Activated CD4-positive, alpha-beta T cell treated with anti-CD3 and anti-CD28 coated beads, Interleukin-2, amount 10 ng/mL, durations not matched to agents 7 days and 5 days (primary cell): Measurements from ENCODE around the gene ZNF385B. TPM values are rescaled to one million over a fixed set of nuclear protein-coding genes. Genes with fewer than 3 reads are reported as not detected.

Source experiments
- CTCF ChIA-PET: fragments of 350-600 bp; sonication (Branson Sonifier 250); formaldehyde crosslinking; loops from one replicate; lab custom pipeline; 2021; ENCODE audit warnings: antibody characterized with exemption; lab: Charles Lee
- POLR2A ChIA-PET: fragments of 350-600 bp; sonication (Branson Sonifier 250); formaldehyde crosslinking; loops from one replicate; lab custom pipeline; 2021; ENCODE audit warnings: antibody characterized with exemption; lab: Charles Lee
- DNase-seq: peaks from one replicate; pipeline ENCODE4 v3.0.0-alpha.2; 2020
- H3K27ac Mint-ChIP-seq: one replicate; pipeline ENCODE4 v1.8.0; 2021; ENCODE audit warnings: mild to moderate bottlenecking, moderate library complexity, mixed read lengths
- H3K27me3 Mint-ChIP-seq: one replicate; pipeline ENCODE4 v1.8.0; 2021; ENCODE audit warnings: mixed read lengths
- H3K36me3 Mint-ChIP-seq: one replicate; pipeline ENCODE4 v1.8.0; 2021; ENCODE audit warnings: low read depth, mixed read lengths
- H3K4me1 Mint-ChIP-seq: one replicate; pipeline ENCODE4 v1.8.0; 2021; ENCODE audit warnings: mixed read lengths
- H3K4me3 Mint-ChIP-seq: one replicate; pipeline ENCODE4 v1.8.0; 2021; ENCODE audit warnings: mild to moderate bottlenecking, moderate library complexity, mixed read lengths
- H3K9me3 Mint-ChIP-seq: one replicate; pipeline ENCODE4 v1.8.0; 2021; ENCODE audit warnings: mixed read lengths
- total RNA-seq, 2 experiments: library from RNA; stranded (reverse); gene quantifications; one replicate each; pipeline ENCODE4 v1.2.3, GENCODE V29; 2021

Gene ZNF385B
- total RNA-seq, 2 experiments from 2014 or later, result not detected

DNA sequence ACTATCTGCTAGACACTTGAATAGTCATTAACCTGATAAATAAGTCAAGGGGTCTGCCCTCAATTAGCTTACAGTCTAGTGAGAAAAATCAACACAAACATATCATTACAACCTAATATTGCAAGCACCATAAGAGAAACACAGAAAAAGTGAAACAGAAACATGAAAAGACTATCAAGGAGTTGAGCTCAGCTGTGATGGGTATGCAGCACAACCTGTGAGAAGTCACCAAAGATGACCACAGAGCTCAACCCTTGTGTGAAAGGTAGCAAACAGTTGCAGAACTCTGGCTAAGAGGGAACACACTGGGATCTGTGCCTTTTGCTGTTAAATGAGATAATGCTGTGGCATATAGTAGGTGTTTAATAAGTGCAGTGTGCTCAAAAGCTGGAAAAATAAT, 11.7 kb downstream of the ZNF385B start:
- Mint-ChIP-seq H3K4me3 (no peak overlapping the region), H3K27ac (no peak overlapping the region), H3K4me1 (no peaks in the 10 kb centered on the region), H3K9me3 (no peaks in the 10 kb centered on the region), H3K36me3 (no peaks in the 10 kb centered on the region), H3K27me3 (peaks cover 6% of the 10 kb centered on the region)
- no peak for DNase-seq
- ChIA-PET CTCF (no interaction called here), POLR2A (no interaction called here)

DNA sequence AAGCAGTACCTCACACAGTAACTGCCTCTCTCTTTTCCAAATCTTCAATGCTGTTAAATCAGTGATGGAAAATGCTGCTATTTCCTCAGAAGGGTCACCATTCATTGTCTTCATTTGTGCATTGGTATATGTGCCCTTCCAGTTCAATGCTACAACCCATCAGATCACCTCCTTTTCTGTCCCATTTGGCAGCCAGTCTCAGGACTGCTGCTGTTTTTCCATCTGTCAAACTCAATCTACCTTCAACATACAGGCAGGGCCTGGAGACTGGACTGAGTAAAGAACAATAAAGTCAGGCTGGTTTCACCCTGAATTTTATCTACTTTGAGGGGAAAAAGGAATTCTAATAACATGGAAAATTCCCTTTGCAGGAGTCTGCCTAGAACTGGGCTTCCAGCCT, 17.9 kb downstream of the ZNF385B start:
- H3K36me3 Mint-ChIP-seq, result no peaks in the 10 kb centered on the region
- peaks cover 8% of the 10 kb centered on the region for H3K27me3 Mint-ChIP-seq
- no peak for DNase-seq
- ChIA-PET POLR2A (no interaction called here), CTCF (no interaction called here)
- no peak overlapping the region for H3K27ac Mint-ChIP-seq
- H3K4me1 Mint-ChIP-seq, result no peaks in the 10 kb centered on the region
- H3K4me3 Mint-ChIP-seq, result no peak overlapping the region
- no peaks in the 10 kb centered on the region for H3K9me3 Mint-ChIP-seq

DNA sequence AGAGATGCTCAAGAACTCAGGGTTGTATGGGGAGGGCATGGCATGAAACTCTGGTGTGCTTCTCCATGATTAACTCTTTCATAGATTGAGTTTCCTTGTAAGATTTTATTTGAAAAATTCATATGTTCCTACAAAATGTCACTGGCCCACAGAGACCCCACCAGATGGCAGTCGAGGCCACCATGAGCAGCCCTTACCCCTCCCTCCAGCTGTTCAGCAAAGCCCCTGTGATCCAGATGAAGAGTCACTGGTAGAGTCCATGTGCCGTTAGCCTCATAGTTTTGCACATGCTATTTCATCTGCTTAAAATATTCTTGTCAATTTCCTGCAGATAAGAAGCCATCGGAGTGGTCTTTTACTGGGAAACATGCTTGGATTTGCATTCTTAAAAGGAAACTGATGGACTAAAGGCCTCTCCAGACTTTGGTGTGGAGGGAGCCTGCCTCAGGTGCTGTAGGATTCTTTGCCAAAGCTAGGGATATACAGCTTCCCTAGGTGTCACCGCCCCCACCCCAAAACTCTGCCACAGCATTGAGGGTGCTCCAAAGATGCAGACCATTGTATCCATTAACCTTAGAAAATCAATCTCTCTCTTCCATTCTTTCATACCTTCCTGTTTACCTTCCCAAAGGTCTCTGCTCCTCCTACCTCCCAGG, 18.8 kb downstream of the ZNF385B start:
- Mint-ChIP-seq H3K27ac (no peak overlapping the region), H3K4me3 (no peak overlapping the region), H3K9me3 (no peaks in the 10 kb centered on the region), H3K27me3 (peaks cover 8% of the 10 kb centered on the region), H3K4me1 (no peaks in the 10 kb centered on the region), H3K36me3 (no peaks in the 10 kb centered on the region)
- POLR2A ChIA-PET, result no interaction called here
- CTCF ChIA-PET, result no interaction called here
- DNase-seq, result no peak

DNA sequence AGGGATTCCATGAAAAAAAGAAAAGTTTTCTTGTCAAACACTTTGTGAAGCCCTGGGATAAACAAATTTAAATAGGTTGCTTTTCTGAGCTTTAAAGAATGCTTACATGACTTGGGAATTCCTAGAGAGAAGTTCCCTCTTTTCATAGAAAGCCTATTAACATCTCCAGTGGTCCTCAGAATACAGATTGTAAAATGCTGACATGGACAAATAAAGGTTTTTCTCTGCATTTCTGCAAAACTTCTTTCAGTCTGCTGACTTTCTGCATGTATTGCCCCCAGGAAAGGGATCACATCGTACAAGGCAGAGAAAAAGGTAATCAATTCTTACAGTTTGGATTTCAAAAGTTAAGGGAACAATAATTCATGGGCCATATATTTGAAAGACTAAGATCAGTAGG, 20.6 kb downstream of the ZNF385B start:
- Mint-ChIP-seq H3K4me1 (no peaks in the 10 kb centered on the region), H3K9me3 (no peaks in the 10 kb centered on the region), H3K27me3 (peaks cover 8% of the 10 kb centered on the region), H3K36me3 (no peaks in the 10 kb centered on the region), H3K4me3 (no peak overlapping the region), H3K27ac (no peak overlapping the region)
- POLR2A ChIA-PET, result no interaction called here
- CTCF ChIA-PET, result no interaction called here
- DNase-seq, result no peak

DNA sequence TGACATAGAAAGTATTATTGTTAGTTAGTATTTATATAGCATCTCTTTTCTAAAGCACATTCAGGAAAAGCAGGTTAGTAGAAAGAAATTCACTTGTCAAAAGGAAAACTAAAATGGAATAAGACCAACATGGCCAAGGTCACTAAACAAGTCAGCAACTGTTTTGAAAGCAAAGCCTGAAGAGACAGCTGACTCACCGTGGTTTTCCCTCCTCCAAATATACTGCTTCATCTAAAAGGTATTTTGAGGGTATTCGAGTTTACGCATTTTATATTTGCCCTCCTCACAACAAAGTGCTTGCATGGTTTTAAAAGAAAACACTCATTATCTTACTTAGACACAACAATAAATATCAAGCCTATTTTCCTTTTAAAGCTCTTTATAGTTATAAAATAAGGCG, 24.0 kb downstream of the ZNF385B start:
- ChIA-PET CTCF (no interaction called here), POLR2A (no interaction called here)

DNA sequence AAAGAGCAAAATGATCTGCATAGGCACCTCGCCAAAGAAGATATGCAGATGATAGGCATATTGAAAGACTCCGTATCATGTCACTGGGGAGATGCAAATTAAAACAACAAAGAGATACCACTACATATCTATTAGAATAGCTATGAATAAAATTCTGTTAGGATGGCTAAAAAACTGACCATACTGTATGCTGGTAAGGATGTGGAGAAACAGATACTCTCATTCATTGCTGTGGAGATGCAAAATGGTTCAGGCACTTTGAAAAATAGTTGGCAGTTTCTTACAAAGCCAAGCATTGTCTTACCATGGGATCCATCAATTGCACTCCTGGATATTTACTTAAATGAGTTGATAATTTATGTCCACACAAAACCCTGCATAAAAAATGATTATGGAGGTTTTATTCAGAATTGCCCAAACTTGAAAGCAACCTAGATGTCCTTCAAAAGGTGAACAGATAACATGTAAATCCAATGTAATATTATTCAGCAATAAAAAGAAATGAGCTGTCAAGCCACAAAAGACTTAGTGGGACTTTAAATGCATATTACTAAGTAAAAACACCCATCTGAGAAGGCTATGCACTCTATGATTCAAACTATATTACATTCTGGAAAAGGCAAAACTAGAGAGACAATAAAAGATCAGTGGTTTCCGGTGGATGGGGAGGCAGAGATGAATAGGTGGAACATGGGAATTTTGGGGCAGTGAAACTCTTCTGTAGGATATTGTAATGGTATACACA, 31.2 kb downstream of the ZNF385B start:
- CTCF ChIA-PET, result no interaction called here
- Mint-ChIP-seq H3K9me3 (no peaks in the 10 kb centered on the region), H3K27me3 (peaks cover 3% of the 10 kb centered on the region), H3K36me3 (no peaks in the 10 kb centered on the region), H3K27ac (no peak overlapping the region), H3K4me1 (no peaks in the 10 kb centered on the region), H3K4me3 (no peak overlapping the region)
- DNase-seq, result no peak
- POLR2A ChIA-PET, result no interaction called here

More for the DNA sequence above, 24.0 kb downstream of the ZNF385B start:
- H3K36me3 Mint-ChIP-seq, result no peaks in the 10 kb centered on the region
- H3K27me3 Mint-ChIP-seq, result peaks cover 8% of the 10 kb centered on the region
- no peaks in the 10 kb centered on the region for H3K9me3 Mint-ChIP-seq
- no peaks in the 10 kb centered on the region for H3K4me1 Mint-ChIP-seq
- no peak overlapping the region for H3K4me3 Mint-ChIP-seq
- no peak for DNase-seq
- H3K27ac Mint-ChIP-seq, result no peak overlapping the region

DNA sequence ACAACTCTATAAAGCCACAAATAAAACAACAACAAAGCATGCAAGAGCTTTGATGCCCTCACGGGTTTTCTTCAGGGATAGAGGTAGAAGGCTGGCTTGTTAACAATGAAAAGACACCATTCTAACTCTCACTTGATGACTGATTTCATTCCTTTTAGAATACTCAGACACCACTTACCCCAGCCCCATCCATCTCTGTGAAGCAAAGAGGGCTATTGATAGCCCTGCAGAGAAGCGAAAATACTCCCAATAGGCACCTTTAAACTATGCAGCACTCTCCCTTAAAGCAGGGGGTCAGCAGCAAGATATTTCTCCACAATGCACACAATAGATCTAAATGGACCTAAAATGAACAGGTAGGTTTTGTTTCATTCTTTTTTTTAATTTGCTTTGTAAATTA, 35.1 kb downstream of the ZNF385B start:
- CTCF ChIA-PET, result no interaction called here
- no peak for DNase-seq
- no peak overlapping the region for H3K4me3 Mint-ChIP-seq
- H3K4me1 Mint-ChIP-seq, result no peaks in the 10 kb centered on the region
- H3K36me3 Mint-ChIP-seq, result no peaks in the 10 kb centered on the region
- POLR2A ChIA-PET, result no interaction called here
- H3K27me3 Mint-ChIP-seq, result peaks cover 5% of the 10 kb centered on the region
- no peaks in the 10 kb centered on the region for H3K9me3 Mint-ChIP-seq
- H3K27ac Mint-ChIP-seq, result no peak overlapping the region

DNA sequence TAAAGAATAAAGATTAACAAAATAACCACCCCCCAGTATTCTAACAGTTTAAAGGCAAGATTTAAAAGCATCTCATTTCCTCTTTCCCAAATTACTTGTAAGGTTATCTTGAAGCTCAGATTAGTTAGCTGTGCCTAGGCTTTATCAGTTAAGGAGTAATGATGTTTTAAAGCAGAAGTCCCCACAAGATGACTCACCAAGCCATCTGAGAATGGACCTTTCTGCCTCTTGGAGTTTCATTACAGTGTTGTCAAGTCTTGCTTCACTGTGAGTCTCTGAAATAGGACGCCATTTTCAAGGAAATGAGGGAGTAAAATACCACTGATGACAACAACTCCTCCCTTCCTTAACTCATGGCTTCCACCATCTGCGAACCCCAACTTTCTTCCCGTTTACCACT, 35.9 kb downstream of the ZNF385B start:
- no peak for DNase-seq
- no peaks in the 10 kb centered on the region for H3K36me3 Mint-ChIP-seq
- ChIA-PET POLR2A (no interaction called here), CTCF (no interaction called here)
- H3K9me3 Mint-ChIP-seq, result no peaks in the 10 kb centered on the region
- H3K4me3 Mint-ChIP-seq, result no peak overlapping the region
- H3K4me1 Mint-ChIP-seq, result no peaks in the 10 kb centered on the region
- H3K27me3 Mint-ChIP-seq, result peaks cover 5% of the 10 kb centered on the region
- no peak overlapping the region for H3K27ac Mint-ChIP-seq

DNA sequence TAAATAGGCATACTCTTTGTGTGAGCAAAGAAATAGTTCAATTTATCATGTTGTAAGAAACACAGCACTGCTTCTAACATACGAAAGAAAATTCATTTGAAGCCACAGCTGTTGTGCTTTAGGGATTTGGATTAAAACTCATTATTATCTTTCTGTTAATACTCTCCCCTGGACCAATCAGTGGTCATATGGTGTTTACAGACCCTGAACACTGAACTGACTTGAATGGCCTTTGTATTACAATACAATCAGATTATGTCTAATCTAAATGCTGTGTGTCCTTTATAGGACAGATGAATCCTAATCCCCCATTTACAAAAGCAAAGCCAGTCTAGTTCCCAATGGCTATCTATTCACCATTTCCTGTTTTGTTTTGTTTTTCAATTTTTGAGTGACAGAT, 36.5 kb downstream of the ZNF385B start:
- H3K4me3 Mint-ChIP-seq, result no peak overlapping the region
- H3K4me1 Mint-ChIP-seq, result no peaks in the 10 kb centered on the region
- H3K36me3 Mint-ChIP-seq, result no peaks in the 10 kb centered on the region
- peaks cover 5% of the 10 kb centered on the region for H3K27me3 Mint-ChIP-seq
- no peak for DNase-seq
- no peak overlapping the region for H3K27ac Mint-ChIP-seq
- ChIA-PET POLR2A (no interaction called here), CTCF (no interaction called here)
- no peaks in the 10 kb centered on the region for H3K9me3 Mint-ChIP-seq

DNA sequence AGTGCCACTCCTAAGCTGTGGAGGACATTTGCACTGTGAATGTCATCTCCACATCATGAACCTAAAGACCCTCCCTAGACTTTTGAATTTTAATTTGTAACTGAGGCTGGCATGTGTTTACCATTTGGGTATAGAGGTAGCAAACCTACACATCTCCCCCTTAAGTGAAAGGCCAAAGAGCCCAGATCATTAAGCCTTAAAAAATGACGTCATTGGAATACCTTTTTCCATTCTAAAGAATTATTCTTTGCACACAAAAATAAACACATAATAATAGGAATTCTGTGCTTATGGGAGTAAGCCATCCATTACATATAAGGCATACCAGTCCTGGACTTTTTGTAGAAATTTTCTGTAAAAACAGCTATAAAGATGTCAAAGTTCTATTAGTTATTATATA, 38.9 kb downstream of the ZNF385B start:
- CTCF ChIA-PET, result no interaction called here
- POLR2A ChIA-PET, result no interaction called here
- no peak overlapping the region for H3K27ac Mint-ChIP-seq
- H3K36me3 Mint-ChIP-seq, result no peaks in the 10 kb centered on the region
- H3K9me3 Mint-ChIP-seq, result no peaks in the 10 kb centered on the region
- DNase-seq, result no peak
- H3K4me3 Mint-ChIP-seq, result no peak overlapping the region
- no peaks in the 10 kb centered on the region for H3K4me1 Mint-ChIP-seq
- peaks cover 5% of the 10 kb centered on the region for H3K27me3 Mint-ChIP-seq

DNA sequence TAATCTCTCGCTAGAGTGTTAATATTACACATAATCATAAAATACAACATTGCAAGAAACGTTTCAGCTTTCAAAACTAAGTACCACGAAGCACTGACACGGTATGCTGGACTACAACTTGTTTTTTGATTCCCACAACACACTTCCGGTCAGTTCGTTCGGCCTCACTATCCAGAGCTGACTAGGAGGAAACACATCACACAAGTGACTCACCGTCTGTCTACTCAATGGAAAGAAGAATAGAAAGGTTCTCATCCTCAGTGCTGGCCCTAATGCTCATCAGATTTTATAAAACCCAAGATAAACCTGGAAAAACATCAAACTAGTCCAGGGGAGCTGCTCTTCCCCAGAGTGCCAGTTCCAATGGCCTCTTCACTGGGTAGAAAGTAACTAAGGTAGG, 42.9 kb downstream of the ZNF385B start:
- H3K27ac Mint-ChIP-seq, result no peak overlapping the region
- ChIA-PET POLR2A (no interaction called here), CTCF (no interaction called here)
- no peaks in the 10 kb centered on the region for H3K4me1 Mint-ChIP-seq
- H3K4me3 Mint-ChIP-seq, result no peak overlapping the region
- peaks cover under 1% of the 10 kb centered on the region for H3K27me3 Mint-ChIP-seq
- H3K36me3 Mint-ChIP-seq, result no peaks in the 10 kb centered on the region
- no peaks in the 10 kb centered on the region for H3K9me3 Mint-ChIP-seq
- DNase-seq, result no peak

DNA sequence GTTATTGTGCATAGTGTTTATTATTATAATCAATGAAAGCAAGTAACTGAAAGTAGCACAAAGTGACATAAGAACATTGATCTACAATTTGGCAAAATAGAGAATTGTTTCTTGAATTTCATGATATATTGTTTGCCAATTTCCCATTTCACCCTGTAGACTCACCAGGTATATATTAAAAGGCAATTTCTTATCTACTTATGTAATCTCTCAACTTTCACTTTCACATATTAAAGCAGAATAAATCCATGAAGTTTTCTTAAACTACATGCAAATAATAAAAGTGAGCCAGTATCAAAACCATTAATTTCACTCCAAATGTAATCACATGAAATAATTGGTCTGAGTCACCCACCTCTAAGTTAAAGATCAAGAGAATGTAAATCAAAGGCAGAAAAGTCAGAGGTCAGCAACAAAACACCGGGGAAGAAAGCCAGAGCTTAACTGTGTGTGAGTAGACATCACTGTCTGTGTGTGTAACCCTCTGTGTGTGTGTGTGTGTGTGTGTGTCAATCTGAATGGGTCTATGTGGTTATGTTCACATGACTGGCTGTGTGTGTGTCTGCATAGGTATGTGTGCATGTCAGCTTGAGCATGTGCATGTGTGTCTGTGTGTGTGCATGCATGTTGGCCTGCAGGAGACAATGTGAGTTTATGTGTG, 44.1 kb downstream of the ZNF385B start:
- Mint-ChIP-seq H3K27ac (no peak overlapping the region), H3K27me3 (no peaks in the 10 kb centered on the region), H3K4me3 (no peak overlapping the region), H3K36me3 (no peaks in the 10 kb centered on the region), H3K9me3 (no peaks in the 10 kb centered on the region), H3K4me1 (no peaks in the 10 kb centered on the region)
- DNase-seq, result no peak
- ChIA-PET CTCF (no interaction called here), POLR2A (no interaction called here)

DNA sequence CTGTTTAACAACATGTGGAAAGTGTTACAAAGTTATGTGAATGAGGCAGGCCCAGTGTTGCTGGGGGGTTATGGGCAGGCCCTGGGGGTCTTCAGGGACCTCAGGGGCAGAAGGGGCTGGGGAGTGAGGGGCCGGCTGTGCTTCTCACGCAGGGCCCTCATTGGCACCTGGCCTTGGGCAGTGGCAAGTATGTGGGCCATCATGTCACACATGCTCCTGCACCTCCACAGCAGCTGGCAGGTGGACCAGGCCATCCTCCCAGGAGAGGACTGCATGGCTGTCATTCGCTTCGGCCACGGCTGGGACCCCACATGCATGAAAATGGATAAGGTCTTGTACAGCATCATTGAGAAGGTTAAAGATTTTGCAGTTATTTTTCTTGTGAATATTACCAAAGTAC, 47.4 kb downstream of the ZNF385B start:
- no peak overlapping the region for H3K27ac Mint-ChIP-seq
- no peaks in the 10 kb centered on the region for H3K4me1 Mint-ChIP-seq
- ChIA-PET POLR2A (no interaction called here), CTCF (no interaction called here)
- H3K4me3 Mint-ChIP-seq, result no peak overlapping the region
- peaks cover 4% of the 10 kb centered on the region for H3K9me3 Mint-ChIP-seq
- no peak for DNase-seq
- no peaks in the 10 kb centered on the region for H3K27me3 Mint-ChIP-seq
- H3K36me3 Mint-ChIP-seq, result no peaks in the 10 kb centered on the region
